HG02870 (cell line): Measurements from ENCODE around the gene MTX1.

ENCODE experiments used
- ATAC-seq: cut with Tn5 transposase; IDR thresholded peaks from one replicate; pipeline ENCODE4 v1.9.1; 2021; ENCODE audit warnings: mild to moderate bottlenecking, moderate library complexity; ENCODE audit not compliant: unreplicated experiment

The MTX1 gene

GRCh38 chr1:155173478-155174323 is 34.8 kb upstream of the MTX1 start, which contains the start of gene TRIM46:
TRIM46 (plus strand) TSS chr1:155173849; CDS start chr1:155173967, 118 bp downstream.
- ATAC-seq: no peak

GRCh38 chr1:155174324-155175280 is 33.9 kb upstream of the MTX1 start:
- no peak for ATAC-seq

- ATAC-seq: no peak
Observed at GRCh38 chr1:155175281-155175926, 33.1 kb upstream of the MTX1 start.

- ATAC-seq: no peak
Observed at GRCh38 chr1:155175927-155176371, 32.5 kb upstream of the MTX1 start.

GRCh38 chr1:155176544-155177071 is 31.9 kb upstream of the MTX1 start:
- no peak for ATAC-seq

- ATAC-seq: no peak
Observed at GRCh38 chr1:155177192-155177917, 31.1 kb upstream of the MTX1 start.

GRCh38 chr1:155177918-155178281 is 30.6 kb upstream of the MTX1 start:
- ATAC-seq: no peak

GRCh38 chr1:155178441-155179111 is 29.9 kb upstream of the MTX1 start:
- no peak for ATAC-seq

- no peak for ATAC-seq
Observed at GRCh38 chr1:155179112-155180031, 29.1 kb upstream of the MTX1 start.

GRCh38 chr1:155181371-155182051 is 27.0 kb upstream of the MTX1 start:
- ATAC-seq: no peak

GRCh38 chr1:155182052-155182550 is 26.4 kb upstream of the MTX1 start:
- no peak for ATAC-seq

- no peak for ATAC-seq
Observed at GRCh38 chr1:155183775-155184221, 24.7 kb upstream of the MTX1 start.

- no peak for ATAC-seq
Observed at GRCh38 chr1:155184351-155184811, 24.1 kb upstream of the MTX1 start.

- ATAC-seq: no peak
Observed at GRCh38 chr1:155184835-155185782, 23.4 kb upstream of the MTX1 start.

- no peak for ATAC-seq
Observed at GRCh38 chr1:155185783-155186066, 22.8 kb upstream of the MTX1 start.

GRCh38 chr1:155186067-155186793 is 22.3 kb upstream of the MTX1 start:
- no peak for ATAC-seq
